HEK293 (cell line): ENCODE results near the gene CFAP53.

Source experiments
- BCL11A ChIP-seq: fragments of 450-650 bp; formaldehyde crosslinking; IDR thresholded peaks from 2 replicates; pipeline ENCODE4 v1.5.1; 2016; ENCODE audit warnings: low read depth, missing biosample characterization, missing genetic modification characterization
- MEIS1 ChIP-seq: sonication (generic); formaldehyde crosslinking; IDR thresholded peaks from 2 replicates; pipeline ENCODE4 v1.8.1; 2022; ENCODE audit warnings: missing genetic modification reagents, mild to moderate bottlenecking, borderline replicate concordance
- PRDM1 ChIP-seq: fragments of 450-650 bp; formaldehyde crosslinking; IDR thresholded peaks from 2 replicates; pipeline ENCODE4; 2016; ENCODE audit warnings: missing biosample characterization, missing genetic modification characterization
- SCRT1 ChIP-seq: fragments of 450-650 bp; formaldehyde crosslinking; IDR thresholded peaks from 2 replicates; pipeline ENCODE4 v1.5.1; 2016; ENCODE audit warnings: missing biosample characterization, missing genetic modification characterization, borderline replicate concordance
- ZNF184 ChIP-seq: fragments of 450-650 bp; IDR thresholded peaks from 2 replicates; pipeline ENCODE4 v1.5.1; 2018; ENCODE audit warnings: missing biosample characterization, mild to moderate bottlenecking, missing genetic modification characterization
- ZNF423 ChIP-seq: fragments of 450-650 bp; formaldehyde crosslinking; IDR thresholded peaks from 2 replicates; pipeline ENCODE4 v1.5.1; 2016; ENCODE audit warnings: missing biosample characterization, missing genetic modification characterization
- TF ChIP-seq, protein P1 (sequence below): fragments of 450-650 bp; formaldehyde crosslinking; IDR thresholded peaks from 2 replicates; pipeline ENCODE4 v1.5.1; 2016; ENCODE audit warnings: missing biosample characterization, missing genetic modification characterization
- TF ChIP-seq, protein P2 (sequence below): fragments of 450-650 bp; formaldehyde crosslinking; IDR thresholded peaks from 2 replicates; pipeline ENCODE4 v1.5.1; 2016; ENCODE audit warnings: missing biosample characterization, missing genetic modification characterization
- TF ChIP-seq, protein P3 (sequence below): IDR thresholded peaks from 2 replicates; pipeline ENCODE4 v1.6.1; 2011; ENCODE audit warnings: mild to moderate bottlenecking, low read depth, low read length, borderline replicate concordance
- TF ChIP-seq, protein P4 (sequence below): fragments of 450-650 bp; formaldehyde crosslinking; conservative IDR thresholded peaks from 2 replicates; pipeline ENCODE4 v1.5.1; 2016; ENCODE audit warnings: low read depth, missing biosample characterization, missing genetic modification characterization

DNA sequence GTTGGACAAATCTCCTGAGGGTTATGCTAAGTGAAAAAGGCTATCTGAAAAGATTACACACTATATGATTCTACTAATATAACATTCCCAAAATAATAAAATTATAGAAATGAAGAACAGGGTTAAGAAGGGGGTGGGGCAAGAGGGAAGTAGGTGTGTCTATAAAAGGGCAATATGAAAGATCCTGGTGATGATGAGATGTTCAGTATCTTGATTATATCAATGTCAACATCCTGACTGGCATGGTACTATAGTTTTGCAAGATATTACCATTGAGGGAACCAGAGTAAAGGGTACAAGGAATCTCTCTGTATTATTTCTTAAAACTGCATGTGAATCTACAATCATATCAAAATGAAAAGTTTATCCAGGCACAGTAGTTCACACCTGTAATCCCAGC is 16.7 kb downstream of the CFAP53 start:
- TF ChIP-seq, protein P1, sequence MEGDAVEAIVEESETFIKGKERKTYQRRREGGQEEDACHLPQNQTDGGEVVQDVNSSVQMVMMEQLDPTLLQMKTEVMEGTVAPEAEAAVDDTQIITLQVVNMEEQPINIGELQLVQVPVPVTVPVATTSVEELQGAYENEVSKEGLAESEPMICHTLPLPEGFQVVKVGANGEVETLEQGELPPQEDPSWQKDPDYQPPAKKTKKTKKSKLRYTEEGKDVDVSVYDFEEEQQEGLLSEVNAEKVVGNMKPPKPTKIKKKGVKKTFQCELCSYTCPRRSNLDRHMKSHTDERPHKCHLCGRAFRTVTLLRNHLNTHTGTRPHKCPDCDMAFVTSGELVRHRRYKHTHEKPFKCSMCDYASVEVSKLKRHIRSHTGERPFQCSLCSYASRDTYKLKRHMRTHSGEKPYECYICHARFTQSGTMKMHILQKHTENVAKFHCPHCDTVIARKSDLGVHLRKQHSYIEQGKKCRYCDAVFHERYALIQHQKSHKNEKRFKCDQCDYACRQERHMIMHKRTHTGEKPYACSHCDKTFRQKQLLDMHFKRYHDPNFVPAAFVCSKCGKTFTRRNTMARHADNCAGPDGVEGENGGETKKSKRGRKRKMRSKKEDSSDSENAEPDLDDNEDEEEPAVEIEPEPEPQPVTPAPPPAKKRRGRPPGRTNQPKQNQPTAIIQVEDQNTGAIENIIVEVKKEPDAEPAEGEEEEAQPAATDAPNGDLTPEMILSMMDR (tag by site-specific recombination): no peak
- TF ChIP-seq SCRT1 (tag by site-specific recombination): no peak
- TF ChIP-seq, protein P2, sequence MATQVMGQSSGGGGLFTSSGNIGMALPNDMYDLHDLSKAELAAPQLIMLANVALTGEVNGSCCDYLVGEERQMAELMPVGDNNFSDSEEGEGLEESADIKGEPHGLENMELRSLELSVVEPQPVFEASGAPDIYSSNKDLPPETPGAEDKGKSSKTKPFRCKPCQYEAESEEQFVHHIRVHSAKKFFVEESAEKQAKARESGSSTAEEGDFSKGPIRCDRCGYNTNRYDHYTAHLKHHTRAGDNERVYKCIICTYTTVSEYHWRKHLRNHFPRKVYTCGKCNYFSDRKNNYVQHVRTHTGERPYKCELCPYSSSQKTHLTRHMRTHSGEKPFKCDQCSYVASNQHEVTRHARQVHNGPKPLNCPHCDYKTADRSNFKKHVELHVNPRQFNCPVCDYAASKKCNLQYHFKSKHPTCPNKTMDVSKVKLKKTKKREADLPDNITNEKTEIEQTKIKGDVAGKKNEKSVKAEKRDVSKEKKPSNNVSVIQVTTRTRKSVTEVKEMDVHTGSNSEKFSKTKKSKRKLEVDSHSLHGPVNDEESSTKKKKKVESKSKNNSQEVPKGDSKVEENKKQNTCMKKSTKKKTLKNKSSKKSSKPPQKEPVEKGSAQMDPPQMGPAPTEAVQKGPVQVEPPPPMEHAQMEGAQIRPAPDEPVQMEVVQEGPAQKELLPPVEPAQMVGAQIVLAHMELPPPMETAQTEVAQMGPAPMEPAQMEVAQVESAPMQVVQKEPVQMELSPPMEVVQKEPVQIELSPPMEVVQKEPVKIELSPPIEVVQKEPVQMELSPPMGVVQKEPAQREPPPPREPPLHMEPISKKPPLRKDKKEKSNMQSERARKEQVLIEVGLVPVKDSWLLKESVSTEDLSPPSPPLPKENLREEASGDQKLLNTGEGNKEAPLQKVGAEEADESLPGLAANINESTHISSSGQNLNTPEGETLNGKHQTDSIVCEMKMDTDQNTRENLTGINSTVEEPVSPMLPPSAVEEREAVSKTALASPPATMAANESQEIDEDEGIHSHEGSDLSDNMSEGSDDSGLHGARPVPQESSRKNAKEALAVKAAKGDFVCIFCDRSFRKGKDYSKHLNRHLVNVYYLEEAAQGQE: no peak
- TF ChIP-seq BCL11A: no peak
- no peak for TF ChIP-seq ZNF184 (tag by site-specific recombination)
- TF ChIP-seq ZNF423: no peak
- TF ChIP-seq PRDM1 (tag by site-specific recombination): no peak
- no peak for TF ChIP-seq MEIS1 (CRISPR knock-in tag)
- TF ChIP-seq, protein P3, sequence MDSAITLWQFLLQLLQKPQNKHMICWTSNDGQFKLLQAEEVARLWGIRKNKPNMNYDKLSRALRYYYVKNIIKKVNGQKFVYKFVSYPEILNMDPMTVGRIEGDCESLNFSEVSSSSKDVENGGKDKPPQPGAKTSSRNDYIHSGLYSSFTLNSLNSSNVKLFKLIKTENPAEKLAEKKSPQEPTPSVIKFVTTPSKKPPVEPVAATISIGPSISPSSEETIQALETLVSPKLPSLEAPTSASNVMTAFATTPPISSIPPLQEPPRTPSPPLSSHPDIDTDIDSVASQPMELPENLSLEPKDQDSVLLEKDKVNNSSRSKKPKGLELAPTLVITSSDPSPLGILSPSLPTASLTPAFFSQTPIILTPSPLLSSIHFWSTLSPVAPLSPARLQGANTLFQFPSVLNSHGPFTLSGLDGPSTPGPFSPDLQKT: no peak
- TF ChIP-seq, protein P4, sequence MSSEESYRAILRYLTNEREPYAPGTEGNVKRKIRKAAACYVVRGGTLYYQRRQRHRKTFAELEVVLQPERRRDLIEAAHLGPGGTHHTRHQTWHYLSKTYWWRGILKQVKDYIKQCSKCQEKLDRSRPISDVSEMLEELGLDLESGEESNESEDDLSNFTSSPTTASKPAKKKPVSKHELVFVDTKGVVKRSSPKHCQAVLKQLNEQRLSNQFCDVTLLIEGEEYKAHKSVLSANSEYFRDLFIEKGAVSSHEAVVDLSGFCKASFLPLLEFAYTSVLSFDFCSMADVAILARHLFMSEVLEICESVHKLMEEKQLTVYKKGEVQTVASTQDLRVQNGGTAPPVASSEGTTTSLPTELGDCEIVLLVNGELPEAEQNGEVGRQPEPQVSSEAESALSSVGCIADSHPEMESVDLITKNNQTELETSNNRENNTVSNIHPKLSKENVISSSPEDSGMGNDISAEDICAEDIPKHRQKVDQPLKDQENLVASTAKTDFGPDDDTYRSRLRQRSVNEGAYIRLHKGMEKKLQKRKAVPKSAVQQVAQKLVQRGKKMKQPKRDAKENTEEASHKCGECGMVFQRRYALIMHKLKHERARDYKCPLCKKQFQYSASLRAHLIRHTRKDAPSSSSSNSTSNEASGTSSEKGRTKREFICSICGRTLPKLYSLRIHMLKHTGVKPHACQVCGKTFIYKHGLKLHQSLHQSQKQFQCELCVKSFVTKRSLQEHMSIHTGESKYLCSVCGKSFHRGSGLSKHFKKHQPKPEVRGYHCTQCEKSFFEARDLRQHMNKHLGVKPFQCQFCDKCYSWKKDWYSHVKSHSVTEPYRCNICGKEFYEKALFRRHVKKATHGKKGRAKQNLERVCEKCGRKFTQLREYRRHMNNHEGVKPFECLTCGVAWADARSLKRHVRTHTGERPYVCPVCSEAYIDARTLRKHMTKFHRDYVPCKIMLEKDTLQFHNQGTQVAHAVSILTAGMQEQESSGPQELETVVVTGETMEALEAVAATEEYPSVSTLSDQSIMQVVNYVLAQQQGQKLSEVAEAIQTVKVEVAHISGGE (tag by site-specific recombination): no peak
